GM18519 (cell line): ENCODE measurements around the gene CIZ1.
A peak's percentile ranks its signal among the peaks of the same experiment; 100 is the strongest.

Source experiments
- ATAC-seq: cut with Tn5 transposase; IDR thresholded peaks from one replicate; pipeline ENCODE4 v1.9.1; 2021; ENCODE audit warnings: mild to moderate bottlenecking, moderate library complexity; ENCODE audit not compliant: unreplicated experiment, low FRiP score

The CIZ1 gene

GRCh38 chr9:128164307-128164885, 27.0 kb downstream of the CIZ1 start:
- no peak for ATAC-seq

- no peak for ATAC-seq
Observed at GRCh38 chr9:128163523-128164306, 27.7 kb downstream of the CIZ1 start.

- no peak for ATAC-seq
Observed at GRCh38 chr9:128163027-128163515, 28.3 kb downstream of the CIZ1 start.

DNA sequence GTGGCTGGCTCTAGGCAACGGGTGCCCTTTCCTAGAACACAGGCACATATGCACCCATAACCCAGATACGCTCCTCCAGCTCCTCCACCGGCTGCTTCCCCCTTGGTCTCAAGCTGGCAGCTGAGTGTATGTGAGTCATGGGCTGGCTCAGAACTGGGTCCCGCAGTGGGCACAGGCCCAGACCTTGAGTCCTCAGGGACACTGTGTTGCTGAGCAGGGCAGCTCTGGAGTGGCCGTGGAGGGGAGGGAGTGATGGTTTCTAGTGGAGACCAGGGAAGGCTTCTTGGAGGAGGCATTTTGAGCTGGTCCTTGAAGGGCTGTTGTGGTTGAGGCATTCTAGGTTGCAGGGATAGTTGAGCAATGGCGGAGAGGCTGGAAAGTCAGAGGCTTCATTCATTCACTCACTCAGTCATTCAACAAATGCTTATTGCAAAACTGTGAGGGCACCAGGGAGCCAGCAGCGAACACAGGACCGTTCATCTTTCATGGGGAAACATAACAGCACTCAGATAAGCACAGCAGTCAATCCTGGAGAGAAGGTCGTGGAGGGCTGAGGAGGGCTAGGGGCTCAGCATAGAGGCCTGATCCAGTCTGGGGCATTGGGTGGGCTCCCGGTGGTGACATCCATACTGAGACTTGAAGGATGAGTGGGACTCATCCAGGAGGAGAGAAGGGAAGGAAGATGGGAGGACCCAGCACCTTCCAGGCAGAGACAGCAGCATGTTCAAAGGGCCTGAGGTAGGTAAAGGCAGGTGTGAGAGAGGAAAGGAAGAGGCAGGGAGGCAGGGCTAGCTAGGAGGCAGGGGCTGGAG, 29.0 kb downstream of the CIZ1 start:
- no peak for ATAC-seq

DNA sequence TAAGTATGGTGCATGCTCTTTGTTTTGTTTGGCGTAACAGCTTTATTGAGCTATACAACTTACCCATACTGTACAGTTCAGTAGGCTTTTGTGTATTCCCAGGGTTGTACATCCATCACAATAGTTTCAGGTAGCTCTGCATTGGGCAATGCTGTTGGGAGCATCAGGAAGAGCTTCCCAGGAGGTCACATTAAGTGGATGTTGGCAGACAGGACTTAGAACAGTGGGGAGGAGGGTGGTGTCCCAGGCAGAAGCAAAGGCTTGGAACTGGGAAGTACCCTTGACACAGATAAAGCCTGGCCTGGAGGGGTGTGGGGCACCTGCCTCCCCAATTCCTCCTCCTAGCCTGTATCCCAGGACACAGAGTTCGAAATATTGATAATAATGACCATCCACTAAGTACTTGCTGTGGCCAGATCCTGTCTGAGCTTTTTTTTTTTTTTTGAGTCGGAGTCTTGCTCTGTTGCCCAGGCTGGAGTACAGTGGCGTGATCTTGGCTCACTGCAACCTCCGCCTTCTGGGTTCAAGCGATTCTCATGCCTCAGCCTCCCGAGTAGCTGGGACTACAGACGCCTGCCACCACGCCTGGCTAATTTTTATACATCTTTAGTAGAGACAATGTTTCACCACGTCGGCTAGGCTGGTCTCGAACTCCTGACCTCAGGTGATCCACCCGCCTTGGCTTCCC, 30.0 kb downstream of the CIZ1 start:
- ATAC-seq = no peak

GRCh38 chr9:128160603-128160987, 30.8 kb downstream of the CIZ1 start:
- peak; percentile 4 for ATAC-seq

DNA sequence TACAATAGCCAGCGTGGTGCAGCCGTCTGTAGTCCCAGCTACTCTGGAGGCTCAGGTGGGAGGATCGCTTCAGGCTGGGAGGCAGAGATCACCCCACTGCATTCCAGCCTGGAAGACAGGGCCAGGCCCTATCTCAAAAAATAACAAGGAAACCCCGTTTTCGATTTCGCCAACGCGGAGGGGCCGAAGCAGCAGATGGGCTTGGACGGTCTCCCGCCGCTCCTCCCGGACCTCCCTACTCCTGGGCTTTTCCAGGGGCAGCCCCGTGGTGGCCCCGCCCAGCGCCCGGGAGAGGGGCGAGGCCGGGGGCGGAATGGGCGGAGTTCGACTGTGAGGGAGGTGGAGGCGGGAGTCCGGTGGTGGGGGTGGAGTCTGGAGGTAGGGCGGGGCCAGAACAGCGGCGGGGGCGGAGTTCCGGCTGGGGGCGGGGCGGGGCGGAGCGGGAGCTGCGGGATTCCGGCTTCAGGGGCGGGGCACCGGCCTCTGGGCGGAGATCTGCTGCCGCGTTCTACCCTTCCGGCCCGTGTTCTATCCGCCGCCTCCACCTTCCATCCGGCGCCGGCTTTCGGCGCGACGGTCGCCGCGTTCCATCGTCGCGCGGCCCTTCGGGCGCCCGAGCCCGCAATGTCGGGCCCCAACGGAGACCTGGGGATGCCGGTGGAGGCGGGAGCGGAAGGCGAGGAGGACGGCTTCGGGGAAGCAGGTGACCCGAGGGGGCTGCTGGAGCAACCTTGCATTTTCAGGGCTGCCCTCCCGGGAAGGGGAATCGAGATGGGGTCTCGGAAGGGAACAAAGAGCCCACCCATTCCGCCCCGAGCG, 31.4 kb downstream of the CIZ1 start, which contains the start of gene BBLN:
Gene BBLN (plus strand): TSS at position 482 of the 819 bp plus-strand sequence. CDS start 143 bp downstream, at position 625.
- peak; percentile 66 for ATAC-seq

GRCh38 chr9:128159522-128159783, 31.9 kb downstream of the CIZ1 start:
- no peak for ATAC-seq

DNA sequence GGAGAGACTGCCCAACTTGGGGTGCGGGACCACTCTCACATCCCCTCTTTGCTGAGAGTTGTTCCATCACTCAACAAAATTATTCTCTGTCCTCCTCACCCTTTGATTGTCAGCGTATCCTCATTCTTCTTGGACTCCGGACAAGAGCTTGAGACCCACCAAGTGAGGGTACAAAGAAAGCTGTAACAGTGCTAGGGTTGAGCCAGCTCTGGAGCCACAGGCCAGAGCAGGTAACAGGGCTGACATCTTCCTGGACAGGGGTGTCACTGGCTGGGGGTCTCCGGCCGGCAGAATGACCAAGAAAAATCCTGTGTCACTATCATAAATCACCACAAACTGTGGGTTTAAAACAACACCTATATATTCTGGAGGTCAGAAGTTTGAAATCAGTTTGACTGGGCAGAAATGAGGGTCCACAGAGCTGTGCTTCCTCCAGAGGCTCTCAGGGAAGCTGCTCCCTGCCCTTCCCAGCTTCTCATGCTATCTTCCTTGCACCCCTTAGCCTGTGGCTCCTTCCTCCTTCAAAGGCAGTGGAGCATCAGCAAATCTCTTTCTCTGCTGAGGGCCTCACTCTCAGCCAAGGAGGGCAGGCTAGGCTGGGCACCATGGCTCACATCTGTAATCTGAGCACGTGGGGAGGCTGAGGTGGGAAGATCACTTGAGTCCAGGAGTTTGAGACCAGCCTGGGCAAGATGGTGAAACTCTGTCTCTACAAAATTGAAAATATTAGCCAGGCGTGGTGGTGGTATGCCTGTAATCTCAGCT, 35.5 kb downstream of the CIZ1 start:
- ATAC-seq = no peak

GRCh38 chr9:128153947-128154695, 37.3 kb downstream of the CIZ1 start:
- ATAC-seq = no peak

GRCh38 chr9:128153060-128153946, 38.1 kb downstream of the CIZ1 start:
- no peak for ATAC-seq

DNA sequence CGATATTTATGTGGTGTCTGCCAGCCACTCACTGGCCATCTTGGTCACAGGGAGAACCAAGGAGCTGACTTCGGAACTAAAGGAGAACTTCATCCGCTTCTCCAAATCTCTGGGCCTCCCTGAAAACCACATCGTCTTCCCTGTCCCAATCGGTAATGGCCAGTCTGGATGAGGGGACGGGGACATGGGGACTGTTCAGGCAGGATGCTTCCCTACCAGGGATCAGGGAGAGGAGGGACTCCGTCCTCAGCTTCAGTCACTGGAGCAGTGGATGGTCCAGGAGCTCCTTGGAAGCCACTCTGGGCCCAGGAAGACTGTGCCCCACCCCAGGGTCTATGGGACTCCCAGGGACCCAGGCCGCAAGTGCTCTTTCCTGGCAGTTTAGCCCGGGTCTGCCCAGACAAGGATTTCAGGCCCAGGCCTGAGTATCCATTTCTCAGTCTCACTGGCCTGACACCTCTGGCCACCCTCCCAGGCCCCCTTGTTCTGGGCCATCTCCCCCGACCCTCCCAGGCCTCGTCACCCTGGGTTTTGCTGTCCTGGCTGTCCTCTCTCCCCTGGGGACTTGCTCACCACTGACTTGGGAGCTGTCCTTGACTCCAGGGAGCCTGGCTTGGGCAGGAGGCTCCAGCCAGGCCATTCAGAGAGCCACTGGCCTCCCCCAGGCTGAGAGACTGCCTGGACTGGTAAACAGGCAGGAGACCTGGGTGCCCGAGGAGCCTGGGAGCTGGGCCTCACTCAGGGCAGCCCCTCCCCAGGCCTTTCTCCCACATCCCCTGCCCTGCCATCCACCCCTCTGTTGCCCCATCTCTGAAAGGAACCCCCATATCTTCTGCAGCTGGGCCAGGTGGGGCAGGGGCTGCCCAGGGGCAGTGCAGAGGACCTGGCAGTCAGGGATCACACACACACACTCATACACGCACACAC, 39.0 kb downstream of the CIZ1 start:
- ATAC-seq = no peak

GRCh38 chr9:128151309-128152132, 39.9 kb downstream of the CIZ1 start:
- no peak for ATAC-seq

GRCh38 chr9:128150594-128151308, 40.6 kb downstream of the CIZ1 start:
- ATAC-seq = no peak

DNA sequence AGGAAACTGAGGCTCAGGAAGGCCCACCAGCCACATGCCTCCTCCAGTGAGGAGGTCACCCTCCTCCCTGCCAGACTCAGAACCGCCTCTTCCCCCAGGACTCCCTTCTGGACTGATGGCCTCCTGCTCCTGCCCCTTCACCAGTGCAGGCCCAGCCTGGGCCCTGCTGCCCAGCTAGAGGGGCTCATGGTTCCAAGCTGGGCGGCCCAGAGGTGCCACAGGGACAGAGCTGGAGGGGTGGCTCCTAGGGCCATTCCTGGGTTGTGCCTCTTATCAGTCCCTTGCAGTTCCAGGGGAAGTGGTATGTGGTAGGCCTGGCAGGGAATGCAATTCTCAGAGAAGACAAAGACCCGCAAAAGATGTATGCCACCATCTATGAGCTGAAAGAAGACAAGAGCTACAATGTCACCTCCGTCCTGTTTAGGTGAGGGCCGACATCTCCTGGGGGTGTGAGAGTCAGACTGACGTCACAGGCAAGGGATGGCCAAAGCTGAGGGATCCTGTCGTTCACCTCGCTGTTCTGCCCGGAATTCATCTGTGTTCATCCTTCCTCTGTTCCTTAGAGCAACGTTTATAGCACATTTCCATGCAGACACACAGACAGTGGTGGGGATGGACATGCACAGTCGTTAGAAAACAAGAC, 41.3 kb downstream of the CIZ1 start:
- ATAC-seq = no peak
